ENCODE data around the gene FBLN7. TPM values are rescaled to one million over a fixed set of nuclear protein-coding genes. Genes with fewer than 3 reads are reported as not detected.

FBLN7 gene
- total and polyA plus RNA-seq, 2 experiments from 2014 or later = 0.16 TPM; not detected in 1

GRCh38 chr2:112147382-112148168 lies 9.4 kb downstream of the FBLN7 start (continued):
- TF ChIP-seq CTCF (conservative IDR thresholded peaks at IDR 0.05; ENCODE audit: low read depth in 2 of 2) = no peak
- no peak for TF ChIP-seq EZH2 (IDR thresholded peaks at IDR 0.05; ENCODE audit: low read depth, unreplicated experiment)
- no peak for TF ChIP-seq ETS1 (IDR thresholded peaks at IDR 0.05)
- TF ChIP-seq NANOG (IDR thresholded peaks at IDR 0.05; ENCODE audit: borderline replicate concordance) = no peak
- TF ChIP-seq ZNF114 (CRISPR knock-in tag; IDR thresholded peaks at IDR 0.05) = no peak
- TF ChIP-seq STAT1 (IDR thresholded peaks at IDR 0.05; ENCODE audit: unreplicated experiment) = no peak

- H3K27ac Mint-ChIP-seq = no peak overlapping the region
- peaks cover 3% of the 10 kb centered on the region for H3K27me3 Mint-ChIP-seq (ENCODE audit: insufficient read depth, low read depth, poor library complexity)
- no peaks in the 10 kb centered on the region for H3K9me3 Mint-ChIP-seq
- H3K4me3 Mint-ChIP-seq = no peak overlapping the region
- H4K20me1 ChIP-seq (replicated peaks; ENCODE audit: insufficient read depth) = 0 out of 2 replicates have a peak, but pooled peaks cover 2% of the 10 kb centered on the region
- H3K36me3 ChIP-seq (ENCODE audit: insufficient read depth) = no peaks in the 10 kb centered on the region
- TF ChIP-seq, protein P1, sequence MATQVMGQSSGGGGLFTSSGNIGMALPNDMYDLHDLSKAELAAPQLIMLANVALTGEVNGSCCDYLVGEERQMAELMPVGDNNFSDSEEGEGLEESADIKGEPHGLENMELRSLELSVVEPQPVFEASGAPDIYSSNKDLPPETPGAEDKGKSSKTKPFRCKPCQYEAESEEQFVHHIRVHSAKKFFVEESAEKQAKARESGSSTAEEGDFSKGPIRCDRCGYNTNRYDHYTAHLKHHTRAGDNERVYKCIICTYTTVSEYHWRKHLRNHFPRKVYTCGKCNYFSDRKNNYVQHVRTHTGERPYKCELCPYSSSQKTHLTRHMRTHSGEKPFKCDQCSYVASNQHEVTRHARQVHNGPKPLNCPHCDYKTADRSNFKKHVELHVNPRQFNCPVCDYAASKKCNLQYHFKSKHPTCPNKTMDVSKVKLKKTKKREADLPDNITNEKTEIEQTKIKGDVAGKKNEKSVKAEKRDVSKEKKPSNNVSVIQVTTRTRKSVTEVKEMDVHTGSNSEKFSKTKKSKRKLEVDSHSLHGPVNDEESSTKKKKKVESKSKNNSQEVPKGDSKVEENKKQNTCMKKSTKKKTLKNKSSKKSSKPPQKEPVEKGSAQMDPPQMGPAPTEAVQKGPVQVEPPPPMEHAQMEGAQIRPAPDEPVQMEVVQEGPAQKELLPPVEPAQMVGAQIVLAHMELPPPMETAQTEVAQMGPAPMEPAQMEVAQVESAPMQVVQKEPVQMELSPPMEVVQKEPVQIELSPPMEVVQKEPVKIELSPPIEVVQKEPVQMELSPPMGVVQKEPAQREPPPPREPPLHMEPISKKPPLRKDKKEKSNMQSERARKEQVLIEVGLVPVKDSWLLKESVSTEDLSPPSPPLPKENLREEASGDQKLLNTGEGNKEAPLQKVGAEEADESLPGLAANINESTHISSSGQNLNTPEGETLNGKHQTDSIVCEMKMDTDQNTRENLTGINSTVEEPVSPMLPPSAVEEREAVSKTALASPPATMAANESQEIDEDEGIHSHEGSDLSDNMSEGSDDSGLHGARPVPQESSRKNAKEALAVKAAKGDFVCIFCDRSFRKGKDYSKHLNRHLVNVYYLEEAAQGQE (IDR thresholded peaks at IDR 0.05; ENCODE audit: unreplicated experiment) = no peak
- no peak overlapping the region for H3K4me3 ChIP-seq
- no peak for DNase-seq (ENCODE audit: low spot score)
- no peak overlapping the region for H2AFZ ChIP-seq
- H3K27me3 ChIP-seq (ENCODE audit: insufficient read depth) = no peaks in the 10 kb centered on the region
- no peaks in the 10 kb centered on the region for H3K79me2 ChIP-seq (replicated peaks; ENCODE audit: insufficient read depth)
- H3F3A ChIP-seq (replicated peaks; ENCODE audit: low read depth) = no peaks in the 10 kb centered on the region
- no peak overlapping the region for H3K4me2 ChIP-seq
- ATAC-seq = no peak
- H3K27ac ChIP-seq (ENCODE audit: low read depth) = no peak overlapping the region
- 0 out of 2 replicates have a peak, but pooled peaks cover 3% of the 10 kb centered on the region for H3K9me2 ChIP-seq (ENCODE audit: insufficient read depth)
- no peaks in the 10 kb centered on the region for H3K36me3 Mint-ChIP-seq (ENCODE audit: low read depth)
- H3K4me1 Mint-ChIP-seq = peaks cover 5% of the 10 kb centered on the region
- H3K4me1 ChIP-seq (ENCODE audit: insufficient read depth) = no peaks in the 10 kb centered on the region
These were observed 10.3 kb downstream of the FBLN7 start for GRCh38 chr2:112148477-112148876.

Measured in GM23338 (cell line).